ENCODE data around the gene RPA1.
"Not testable (repeated sequence)": the region's sequence is repeated elsewhere in the genome, so short reads cannot be mapped to it uniquely, and the experiment has no call there.

Gene RPA1

DNA sequence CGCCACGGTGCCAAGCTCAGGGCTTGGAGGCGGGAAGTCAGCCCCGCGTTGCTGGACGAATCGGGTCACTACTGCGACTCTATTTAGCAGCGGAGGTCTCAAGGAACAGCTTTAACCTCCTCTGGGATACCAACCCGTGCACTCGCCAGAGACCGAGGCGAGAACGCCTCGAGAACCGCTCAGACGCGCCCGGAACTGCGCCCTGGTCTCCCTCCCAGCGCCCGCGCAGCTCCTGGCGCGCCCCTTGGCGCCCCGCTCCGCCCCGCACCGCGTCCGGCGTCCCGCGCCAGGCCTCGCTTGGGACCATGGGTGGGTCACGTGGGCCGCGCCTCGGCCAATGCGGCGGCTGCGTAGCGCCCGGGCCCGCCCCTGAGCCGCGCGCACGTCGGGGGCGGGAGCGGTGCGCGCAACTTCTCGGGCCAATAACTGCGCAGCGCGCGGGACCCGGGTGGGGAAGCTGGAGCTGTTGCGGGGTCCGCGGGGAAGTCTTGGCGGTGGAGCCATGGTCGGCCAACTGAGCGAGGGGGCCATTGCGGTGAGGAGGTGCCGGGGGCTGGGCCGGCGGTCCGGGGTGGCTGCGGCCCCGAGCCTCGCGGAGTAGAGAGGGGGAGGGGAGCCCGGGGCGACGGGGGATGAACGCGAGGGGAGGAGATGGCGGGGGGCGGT, at the start of gene RPA1, which contains the start of gene SMYD4:
Gene RPA1 (plus strand): TSS at position 414 of the 666 bp plus-strand sequence. CDS start 89 bp downstream, at position 503.
Gene SMYD4 (minus strand): TSS at position 311 of the 666 bp plus-strand sequence. CDS start 1,908 bp downstream, outside the sequence.
- DNase-seq (ENCODE audit: low read depth in 2 of 2): peak; percentile 72 to 79

DNA sequence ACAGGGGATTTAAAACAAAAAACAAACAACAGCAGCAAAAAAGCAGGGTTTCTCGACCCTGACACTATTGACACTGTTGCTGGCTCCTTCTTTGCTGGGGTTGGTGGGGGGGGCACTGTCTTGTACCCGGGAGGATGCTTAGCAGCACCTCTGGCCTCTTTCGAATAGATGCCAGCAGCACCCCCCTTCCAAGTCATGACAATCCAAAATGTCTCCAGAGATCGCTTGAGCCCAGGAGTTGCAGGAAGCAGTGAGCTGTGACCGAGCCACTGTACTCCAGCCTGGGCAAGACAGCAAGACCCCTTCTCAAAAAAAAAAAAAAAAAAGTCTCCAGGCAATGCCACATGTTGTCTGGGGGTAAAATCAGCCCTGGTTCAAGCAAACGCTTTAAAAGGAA, 47.6 kb upstream of the RPA1 start:
- no peak for DNase-seq (ENCODE audit: low read depth in 2 of 2)

DNA sequence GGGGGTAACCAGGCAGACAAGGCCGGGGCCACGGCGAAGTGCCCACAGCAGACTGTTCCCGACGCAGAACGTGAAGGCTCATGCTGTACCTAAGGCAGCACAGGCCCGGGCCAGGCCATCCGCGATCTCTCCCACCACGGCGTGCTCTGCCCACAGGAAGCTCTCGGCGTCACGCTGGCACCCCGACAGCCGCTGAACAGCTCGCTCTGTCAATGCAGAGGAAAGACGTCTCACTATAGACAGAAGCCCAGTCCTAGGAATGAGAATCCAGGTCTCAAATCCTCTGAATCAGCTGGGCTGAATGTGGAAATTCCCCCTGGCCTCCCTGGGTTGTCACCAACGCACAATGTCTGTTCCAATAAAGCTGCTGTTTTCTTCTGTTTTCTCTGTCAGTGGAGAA, 46.5 kb upstream of the RPA1 start:
- no peak for DNase-seq (ENCODE audit: low read depth in 2 of 2)

DNA sequence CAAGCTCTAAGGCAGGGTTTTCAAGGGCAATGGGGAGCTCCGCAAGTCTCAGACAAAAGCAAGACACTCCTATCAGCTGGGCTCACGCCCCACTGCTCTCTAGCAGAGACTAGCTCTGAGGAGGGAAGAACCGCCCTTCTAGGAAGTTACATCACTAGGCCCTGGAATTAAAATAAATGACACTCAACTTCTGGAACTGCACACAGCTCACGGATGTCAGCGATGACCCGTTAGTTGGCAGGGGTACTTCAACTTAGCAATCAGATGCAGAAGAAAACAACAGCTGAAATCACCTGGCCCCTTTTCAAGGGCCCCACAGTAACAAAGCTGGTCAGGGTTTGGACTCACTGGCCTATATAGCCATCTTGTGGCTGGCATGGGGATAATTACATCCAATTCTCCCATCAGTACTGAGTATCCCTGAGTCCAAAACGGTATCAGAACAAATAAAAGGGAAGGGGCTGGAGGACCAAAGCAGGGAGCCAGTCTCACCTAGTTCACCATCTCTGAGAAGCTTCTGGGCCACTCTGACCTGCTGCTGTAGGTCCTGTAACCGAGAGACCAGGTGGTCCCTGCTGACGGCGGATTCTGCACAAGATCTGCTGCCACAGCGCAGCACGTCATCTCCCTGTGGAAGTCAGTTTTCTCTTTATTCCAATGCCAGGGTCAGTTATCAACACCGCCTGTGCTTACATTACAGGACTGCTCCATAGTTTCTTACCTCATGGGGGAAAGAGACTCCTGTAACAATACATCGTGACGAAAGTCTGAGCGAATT, 45.8 kb upstream of the RPA1 start:
- DNase-seq (ENCODE audit: low read depth in 2 of 2): no peak

DNA sequence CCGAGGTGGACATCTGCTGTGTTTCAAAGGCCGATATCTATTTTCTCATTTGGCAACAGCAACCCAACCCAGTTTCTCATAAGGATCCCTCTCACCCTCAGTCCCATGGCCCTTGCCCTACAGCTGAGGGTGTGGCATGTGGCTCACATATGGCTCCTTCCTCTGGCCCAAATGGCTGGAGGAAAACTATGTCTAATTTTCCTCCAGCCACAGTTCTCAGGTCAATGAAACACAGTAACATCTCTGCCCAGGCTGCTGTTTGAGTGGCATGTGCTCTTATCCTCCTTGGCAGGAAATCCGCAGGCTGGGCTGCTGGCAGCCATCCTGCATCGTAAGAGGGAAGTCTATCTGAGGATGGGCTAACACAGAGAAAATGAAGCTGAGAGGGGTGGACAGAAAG, 43.9 kb upstream of the RPA1 start:
- DNase-seq (ENCODE audit: low read depth in 2 of 2): no peak

DNA sequence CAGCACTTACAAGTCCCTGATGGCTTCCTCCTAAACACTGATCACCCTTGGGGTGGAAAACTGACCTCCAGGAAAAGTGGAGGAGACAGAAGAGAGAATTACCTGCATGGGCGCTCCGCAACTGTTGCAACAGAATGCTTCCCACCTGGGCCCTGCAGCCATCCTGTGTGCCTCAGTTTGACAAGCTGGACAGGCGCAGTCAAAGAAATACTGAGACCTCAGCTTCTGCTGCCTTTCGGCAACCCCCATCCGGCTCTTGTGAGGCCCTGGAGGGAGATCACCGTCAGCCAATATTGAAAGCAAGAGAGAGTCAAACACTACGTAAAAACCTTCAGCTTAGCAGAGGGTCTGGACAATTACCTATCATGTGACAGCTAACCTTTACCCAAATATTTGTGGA, 43.1 kb upstream of the RPA1 start:
- DNase-seq (ENCODE audit: low read depth in 2 of 2): no peak

DNA sequence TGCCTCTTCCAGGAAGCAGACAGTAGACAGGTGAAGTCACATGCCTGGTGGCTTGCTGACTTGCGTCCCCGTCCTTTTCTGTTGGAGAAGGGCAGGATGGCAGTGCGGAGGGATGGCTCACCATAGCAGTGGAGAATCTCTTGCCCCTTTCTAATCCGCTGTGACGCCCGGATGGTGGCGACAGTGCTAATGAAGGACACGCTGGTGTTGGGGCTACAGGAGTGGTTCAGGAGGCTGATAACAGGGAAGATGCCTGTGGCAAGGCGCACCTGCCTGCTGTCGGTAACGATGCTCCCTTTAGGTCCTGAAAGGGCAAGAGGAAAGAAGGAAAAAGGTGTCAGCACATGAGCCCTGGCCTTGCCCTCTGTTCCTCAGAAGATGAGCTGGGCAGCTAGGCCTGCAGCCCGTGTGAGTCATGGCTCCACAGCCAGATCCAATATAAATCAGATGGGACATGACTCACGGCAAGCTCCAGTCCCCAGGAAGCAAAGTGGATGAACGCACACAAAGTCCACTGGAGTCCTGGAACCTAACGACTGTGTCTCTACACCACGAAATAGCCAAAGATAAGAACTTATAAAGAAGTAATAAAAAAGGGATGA, 42.4 kb upstream of the RPA1 start:
- DNase-seq (ENCODE audit: low read depth in 2 of 2): no peak

DNA sequence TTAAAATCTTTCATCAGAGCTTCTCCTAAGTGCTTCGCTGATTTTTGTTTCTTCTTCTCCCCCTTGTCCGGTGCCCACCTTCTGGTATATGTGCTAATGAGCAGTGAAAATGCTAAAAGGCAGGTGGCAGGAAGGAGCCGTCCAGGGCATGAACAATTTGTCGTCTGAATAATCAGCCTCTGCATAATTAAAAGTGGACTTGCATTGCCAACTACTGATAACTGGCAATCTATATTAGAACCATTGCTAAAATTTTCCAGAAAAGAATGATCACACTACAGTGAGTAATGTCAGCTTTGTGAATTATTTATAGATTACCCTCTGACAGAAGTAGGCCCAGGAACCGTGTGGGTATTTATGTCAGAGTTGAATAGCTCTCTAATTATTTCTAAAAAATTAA, 39.9 kb upstream of the RPA1 start:
- DNase-seq (ENCODE audit: low read depth in 2 of 2): no peak

DNA sequence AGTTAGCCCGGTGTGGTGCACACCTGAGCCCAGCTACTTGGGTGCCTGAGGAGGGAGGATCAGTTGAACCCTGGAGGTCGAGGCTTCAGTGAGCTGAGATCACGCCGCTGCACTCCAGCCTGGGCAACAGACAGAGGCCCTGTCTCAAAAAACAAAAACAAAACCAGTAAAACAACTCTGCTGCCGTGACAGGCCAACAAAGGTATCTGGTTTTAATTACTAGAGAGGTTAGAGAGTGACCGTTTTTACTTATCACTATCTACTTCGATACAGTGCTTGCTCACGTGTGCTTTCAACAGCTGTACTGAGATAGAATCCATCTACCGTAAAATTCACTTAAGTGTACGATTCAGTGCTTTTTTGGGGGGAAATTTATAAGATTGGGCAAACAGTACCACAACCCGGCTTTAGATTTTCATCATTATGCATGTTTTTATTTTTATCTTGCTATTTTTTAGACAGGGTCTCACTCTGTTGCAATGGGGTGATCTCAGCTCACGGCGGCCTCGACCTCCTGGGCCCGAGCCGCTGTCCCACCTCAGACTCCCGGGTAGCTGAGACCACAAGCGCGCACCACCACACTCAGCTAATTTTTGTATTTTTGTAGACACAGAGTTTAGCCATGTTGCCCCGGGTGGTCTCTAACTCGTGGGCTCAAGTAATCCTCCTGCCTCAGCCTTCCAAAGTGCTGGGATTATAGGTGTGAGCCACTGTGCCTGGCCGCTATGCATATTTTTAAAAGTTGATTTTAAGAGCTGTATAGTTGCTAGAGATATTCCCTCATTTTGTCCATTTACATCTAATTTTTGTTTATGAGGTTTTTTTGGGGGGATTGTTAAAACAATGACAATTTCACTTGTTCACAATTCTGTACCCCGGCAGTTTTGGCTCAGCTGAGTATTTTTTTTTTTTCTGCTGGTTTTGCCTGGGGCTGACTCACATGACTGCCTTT, 37.0 kb upstream of the RPA1 start:
- DNase-seq (ENCODE audit: low read depth in 2 of 2): no peak

DNA sequence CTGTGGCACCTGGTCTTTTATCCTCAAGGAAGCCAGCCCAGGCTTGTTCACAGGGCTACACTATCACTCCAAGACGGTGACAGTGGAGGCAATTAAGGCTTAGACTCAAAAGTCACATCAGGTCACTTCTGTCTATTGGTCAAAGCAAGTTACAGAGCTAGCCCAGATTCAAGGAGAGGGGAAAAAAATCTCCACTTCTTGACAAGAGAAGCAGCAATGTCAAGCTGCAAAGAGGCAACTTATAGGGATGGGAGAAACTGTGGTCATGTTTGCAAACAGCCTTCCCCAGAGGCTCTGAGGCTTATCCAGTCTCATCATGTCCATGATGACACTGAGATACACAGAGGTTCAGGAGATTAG, 36.4 kb upstream of the RPA1 start:
- no peak for DNase-seq (ENCODE audit: low read depth in 2 of 2)

DNA sequence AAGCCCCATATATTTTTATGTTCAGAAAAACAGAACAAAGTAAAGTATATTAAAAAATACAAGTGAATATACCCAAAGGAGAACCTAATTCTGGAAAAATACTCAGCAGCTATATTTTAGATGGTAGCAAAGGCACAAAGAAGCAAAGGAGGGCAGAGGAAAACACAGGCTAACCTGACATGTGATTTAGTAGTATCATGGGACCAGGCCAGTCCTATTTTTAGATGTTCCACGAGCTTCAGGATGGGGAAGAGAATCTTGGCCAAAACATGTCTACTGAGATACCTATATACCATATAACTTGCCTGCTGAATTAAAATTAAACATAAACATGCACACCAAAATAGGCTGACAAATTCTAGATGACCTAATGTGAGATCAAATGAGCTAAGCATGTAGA, 33.0 kb upstream of the RPA1 start:
- DNase-seq (ENCODE audit: low read depth in 2 of 2): no peak

DNA sequence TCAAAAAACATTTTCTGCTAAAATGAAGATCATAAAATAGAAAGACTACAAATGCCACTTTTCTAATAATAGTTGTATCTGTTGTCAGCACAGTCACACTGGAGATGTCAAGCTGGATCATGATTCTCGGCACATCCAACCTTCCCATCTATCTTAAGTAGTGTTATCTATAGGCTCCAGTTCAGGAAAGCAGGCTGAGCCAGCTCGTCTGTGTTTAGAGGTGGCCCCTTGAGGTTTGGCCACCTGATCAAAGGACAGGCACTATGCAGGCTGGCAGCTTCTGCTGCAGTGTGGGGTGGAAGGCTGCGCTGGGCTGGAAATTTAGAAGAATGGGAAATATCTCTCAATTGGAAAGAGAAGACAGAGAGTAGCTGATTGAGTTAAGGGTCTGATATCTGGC, 32.5 kb upstream of the RPA1 start:
- DNase-seq (ENCODE audit: low read depth in 2 of 2): no peak

DNA sequence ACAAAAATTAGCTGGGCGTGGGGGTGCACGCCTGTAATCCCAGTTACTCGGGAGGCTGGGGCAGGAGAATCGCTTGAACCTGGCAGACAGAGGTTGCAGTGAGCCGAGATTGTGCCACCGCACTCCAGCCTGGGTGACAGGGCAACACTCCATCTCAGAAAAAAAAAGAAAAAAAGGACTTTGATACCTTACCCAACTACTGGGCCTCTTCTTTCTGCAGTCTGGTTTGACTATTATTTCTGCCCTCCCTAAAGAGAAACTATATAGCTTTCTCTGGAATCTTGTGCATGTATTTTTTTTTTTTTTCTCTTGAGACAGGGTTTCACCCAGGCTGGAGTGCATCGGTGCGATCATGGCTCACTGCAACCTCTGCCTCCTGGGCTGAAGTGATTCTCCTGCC, 32.0 kb upstream of the RPA1 start:
- DNase-seq (ENCODE audit: low read depth in 2 of 2): not testable (repeated sequence)

DNA sequence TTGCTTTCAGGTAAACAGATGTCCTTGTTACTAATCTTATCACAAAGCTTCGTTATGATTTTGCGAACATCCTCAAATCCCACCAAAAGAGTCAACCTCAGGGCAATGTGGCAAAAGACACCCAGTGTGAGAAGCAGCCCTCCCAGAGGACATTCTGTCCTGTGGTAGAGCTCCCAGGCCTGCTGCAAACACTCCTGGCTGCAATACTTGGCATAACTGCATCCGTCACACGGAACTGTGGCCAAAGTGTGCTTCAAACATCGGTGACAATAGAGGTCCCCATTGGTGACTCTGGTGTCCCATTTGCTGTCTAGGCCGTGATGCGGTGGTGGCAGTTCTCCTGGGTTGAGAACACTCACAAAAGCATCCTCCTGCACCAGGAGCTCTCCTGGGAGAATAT, 29.6 kb upstream of the RPA1 start:
- DNase-seq (ENCODE audit: low read depth in 2 of 2): no peak

DNA sequence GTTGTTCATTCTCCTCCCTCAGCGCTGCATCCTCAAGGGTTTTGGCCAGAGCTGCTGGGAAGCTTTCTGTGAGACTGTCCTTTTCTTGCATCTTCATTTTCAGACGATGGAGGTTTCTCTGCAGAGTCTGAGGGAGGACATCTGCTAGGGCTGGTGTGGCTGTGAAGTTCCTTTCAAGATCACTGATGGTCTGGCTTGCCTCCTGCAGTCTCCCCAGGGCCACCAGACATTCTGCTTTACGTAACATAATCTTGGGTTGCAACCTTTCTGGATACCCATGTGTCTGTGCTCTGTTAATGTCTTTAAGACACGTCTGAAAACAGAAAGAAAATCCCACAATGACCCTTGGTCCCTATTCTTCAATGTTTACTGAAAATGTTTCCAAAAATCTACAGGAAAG, 29.1 kb upstream of the RPA1 start:
- no peak for DNase-seq (ENCODE audit: low read depth in 2 of 2)

DNA sequence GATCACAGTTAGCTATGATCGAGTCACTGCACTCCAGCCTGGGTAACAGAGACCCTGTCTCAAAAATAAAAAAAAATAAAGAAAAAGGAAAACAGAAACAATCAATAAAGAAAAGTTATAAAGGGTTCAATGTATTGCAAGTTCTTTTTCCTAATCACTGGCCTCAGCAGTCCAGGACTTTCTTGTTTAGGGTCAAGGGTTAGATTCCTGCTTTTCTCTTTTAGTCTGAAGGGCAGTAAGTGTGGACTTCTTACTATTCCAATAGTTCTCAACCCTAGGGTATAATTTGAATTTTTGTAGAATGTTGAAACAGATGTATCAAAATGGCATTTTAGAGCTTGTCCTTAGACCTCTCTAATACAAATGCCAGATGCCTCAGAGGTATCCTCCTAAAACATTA, 27.4 kb upstream of the RPA1 start:
- DNase-seq (ENCODE audit: low read depth in 2 of 2): no peak

DNA sequence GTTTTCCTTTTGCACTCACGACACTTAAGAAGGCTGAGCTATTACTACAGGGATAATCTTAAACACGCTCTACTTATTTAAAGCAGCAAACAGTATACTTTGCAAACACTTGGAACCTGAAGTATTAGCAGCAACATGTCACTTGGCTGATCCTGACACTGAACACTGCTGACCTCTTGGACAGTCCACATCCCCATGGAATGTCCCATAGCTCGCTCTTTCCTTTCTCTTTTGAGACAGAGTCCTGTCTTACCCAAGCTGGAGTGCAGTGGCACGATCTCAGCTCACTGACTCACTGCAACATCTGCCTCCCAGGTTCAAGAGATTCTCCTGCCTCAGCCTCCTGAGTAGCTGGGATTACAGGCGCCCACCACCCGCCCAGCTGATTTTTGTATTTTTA, 26.5 kb upstream of the RPA1 start:
- DNase-seq (ENCODE audit: low read depth in 2 of 2): no peak

DNA sequence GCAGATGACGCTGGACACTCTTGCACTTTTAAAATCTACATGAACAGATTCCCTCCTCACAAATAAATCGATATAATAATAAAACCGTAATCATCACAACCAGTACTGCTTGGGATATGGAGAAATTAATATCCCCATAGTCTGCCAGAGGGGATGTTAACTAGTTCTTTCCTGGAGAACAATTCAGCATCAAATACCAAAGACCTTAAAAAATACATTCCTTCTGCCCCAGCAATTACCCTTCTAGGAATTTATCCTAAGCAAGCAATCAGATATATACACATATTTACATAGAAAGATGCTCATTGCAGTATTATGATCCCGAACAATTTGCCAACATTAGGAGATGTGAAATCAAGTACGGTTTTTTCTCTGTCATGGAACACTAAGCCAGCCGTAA, 21.9 kb upstream of the RPA1 start:
- DNase-seq (ENCODE audit: low read depth in 2 of 2): no peak

DNA sequence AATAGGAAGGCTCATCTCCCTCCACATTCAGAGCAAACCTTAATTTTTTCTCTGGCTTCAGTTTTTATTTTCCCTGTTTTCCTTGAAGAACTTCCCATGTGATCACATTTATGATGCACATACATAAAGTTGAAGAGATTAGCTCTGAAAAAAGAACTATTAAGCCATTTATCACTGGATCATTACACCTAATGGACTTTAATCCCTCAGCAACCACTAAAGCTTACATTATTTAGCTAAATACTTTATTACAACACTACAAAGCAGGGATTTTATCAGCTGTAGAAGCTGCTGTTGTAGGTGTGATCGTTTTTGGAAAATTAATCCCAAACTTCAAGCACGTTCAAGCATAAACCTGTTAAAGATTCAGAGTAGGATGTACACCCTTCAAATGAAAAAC, 21.2 kb upstream of the RPA1 start:
- DNase-seq (ENCODE audit: low read depth in 2 of 2): no peak

DNA sequence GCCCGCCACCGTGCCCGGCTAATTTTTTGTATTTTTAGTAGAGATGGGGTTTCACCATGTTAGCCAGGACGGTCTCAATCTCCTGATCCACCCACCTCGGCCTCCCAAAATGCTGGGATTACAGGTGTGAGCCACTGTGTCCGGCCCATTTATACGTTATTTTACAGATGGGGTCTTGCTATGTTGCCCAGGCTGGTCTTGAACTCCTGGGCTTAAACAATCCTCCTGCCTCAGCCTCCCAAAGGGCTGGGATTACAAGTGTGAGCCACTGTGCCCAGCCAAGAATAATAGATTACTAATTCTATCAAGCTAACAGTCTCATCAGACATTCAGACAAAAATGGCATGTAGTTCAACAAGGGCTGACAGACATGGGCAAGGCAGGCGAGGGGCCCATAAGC, 20.0 kb upstream of the RPA1 start:
- not testable (repeated sequence) for DNase-seq (ENCODE audit: low read depth in 2 of 2)

DNA sequence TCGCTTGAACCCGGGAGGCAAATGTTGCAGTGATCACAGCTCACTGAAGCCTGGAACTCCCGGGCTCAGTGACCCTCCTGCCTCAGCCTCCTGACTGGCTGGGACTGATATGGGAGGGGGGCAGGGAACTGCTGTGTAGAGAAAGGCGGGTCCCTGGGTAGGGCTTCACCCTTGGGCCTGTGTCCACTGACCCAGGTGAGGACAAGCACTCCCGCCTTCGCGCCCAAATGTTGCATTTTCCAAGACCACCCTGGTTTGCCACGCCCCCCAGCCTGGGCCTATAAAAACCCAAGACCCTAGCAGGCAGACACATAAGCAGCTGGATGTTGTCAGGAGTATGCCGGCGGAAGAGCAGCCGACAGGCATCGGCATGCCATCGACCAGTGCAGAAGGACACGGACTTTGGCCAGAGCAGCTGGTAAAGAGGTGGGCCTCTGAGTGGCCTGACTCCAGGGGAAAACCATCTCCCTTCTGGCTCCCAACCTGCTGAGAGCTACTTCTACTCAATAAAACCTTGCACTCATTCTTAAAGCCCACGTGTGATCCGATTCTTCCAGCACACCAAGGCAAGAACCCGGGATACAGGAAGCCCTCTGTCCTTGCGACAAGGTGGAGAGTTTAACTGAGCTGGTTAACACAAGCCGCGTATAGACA, 19.2 kb upstream of the RPA1 start:
- DNase-seq (ENCODE audit: low read depth in 2 of 2): no peak

All from stimulated activated CD4-positive, alpha-beta T cell treated with anti-CD3 and anti-CD28 coated beads, Interleukin-12 subunit alpha, Interleukin-12 subunit beta, amount 100 ng/mL, for 24 hours (primary cell).